Activated T-helper 1 cell treated with anti-CD3 and anti-CD28 coated beads, Interleukin-12 subunit alpha, Interleukin-12 subunit beta, Interleukin-2, Interleukin-4 antibody, amounts not matched to agents 30 ng/mL and 10 ng/mL and 1 ng/mL, durations not matched to agents 14 hours and 24 hours and 36 hours (primary cell): Measurements from ENCODE around the gene PGS1. TPM values are rescaled to one million over a fixed set of nuclear protein-coding genes. Genes with fewer than 3 reads are reported as not detected.

Experiments used
- DNase-seq: peaks from one replicate; pipeline ENCODE4 v3.0.0; 2021; ENCODE audit warnings: low spot score
- H3K27ac Mint-ChIP-seq: one replicate; pipeline ENCODE4 v1.8.0; 2021; ENCODE audit warnings: mild to moderate bottlenecking, mixed read lengths
- H3K27me3 Mint-ChIP-seq: one replicate; pipeline ENCODE4 v1.8.0; 2022; ENCODE audit warnings: mild to moderate bottlenecking, moderate library complexity, mixed read lengths; ENCODE audit not compliant: insufficient read depth
- H3K36me3 Mint-ChIP-seq: one replicate; pipeline ENCODE4 v1.8.0; 2021; ENCODE audit warnings: low read depth, mixed read lengths
- H3K4me1 Mint-ChIP-seq: one replicate; pipeline ENCODE4 v1.8.0; 2021; ENCODE audit warnings: low read depth, mixed read lengths
- H3K4me3 Mint-ChIP-seq: one replicate; pipeline ENCODE4 v1.8.0; 2021; ENCODE audit warnings: mild to moderate bottlenecking, moderate library complexity, mixed read lengths
- H3K9me3 Mint-ChIP-seq: one replicate; pipeline ENCODE4 v1.8.0; 2021; ENCODE audit warnings: mixed read lengths
- intact Hi-C: fragments of 100-400 bp; cut with micrococcal nuclease; formaldehyde crosslinking; loops from one replicate; pipeline ENCODE4 v1.15.1; 2024
- total RNA-seq: library from RNA; stranded (reverse); gene quantifications from 2 replicates; pipeline ENCODE4 v1.2.3, GENCODE V29; 2022

The PGS1 gene
- total RNA-seq, 1 donor from 2014 or later, result 71.9 TPM

DNA sequence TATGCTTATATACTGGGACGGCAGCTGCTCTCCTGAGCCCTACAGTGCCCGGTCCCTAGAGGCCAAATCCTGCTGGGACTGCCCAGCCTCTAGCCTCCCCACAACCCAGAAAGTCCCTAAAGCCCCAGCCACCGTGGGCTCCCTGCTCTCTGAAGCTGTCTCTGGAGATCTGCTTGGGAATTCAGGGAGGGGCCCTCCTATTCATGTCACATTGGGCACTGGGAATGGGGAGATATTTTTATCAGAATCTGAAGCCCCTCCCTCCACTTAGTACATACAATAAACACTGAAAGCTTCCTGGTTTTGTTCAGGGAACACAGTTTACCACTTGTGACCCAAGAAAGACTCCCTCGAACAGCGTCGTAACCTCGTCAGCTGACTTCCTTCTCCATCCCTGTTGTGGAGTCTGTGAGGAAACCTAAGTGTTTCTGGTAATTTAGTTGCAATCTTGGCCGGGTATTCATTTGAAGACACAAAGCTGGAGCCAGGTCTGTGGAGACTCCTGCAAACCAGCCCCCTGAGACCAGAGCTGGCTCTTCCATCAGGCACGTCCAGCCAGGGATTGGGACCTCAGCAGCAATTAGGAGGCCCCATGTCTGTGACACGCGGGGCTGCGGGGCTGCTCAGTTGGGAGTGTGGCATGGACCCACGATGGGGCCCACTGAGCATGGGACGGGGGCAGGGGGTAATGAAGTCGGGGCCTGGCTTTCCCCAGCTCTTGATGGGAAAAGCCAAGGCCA lies 38.5 kb downstream of the PGS1 start:
- H3K27ac Mint-ChIP-seq, result peak overlapping the region; percentile 97
- DNase-seq, result no peak
- H3K4me3 Mint-ChIP-seq, result peak overlapping the region; percentile 84
- intact Hi-C loops, result no loop called here
- no peaks in the 10 kb centered on the region for H3K27me3 Mint-ChIP-seq
- H3K36me3 Mint-ChIP-seq, result peaks cover 39% of the 10 kb centered on the region
- H3K9me3 Mint-ChIP-seq, result no peaks in the 10 kb centered on the region
- peaks cover 94% of the 10 kb centered on the region for H3K4me1 Mint-ChIP-seq

DNA sequence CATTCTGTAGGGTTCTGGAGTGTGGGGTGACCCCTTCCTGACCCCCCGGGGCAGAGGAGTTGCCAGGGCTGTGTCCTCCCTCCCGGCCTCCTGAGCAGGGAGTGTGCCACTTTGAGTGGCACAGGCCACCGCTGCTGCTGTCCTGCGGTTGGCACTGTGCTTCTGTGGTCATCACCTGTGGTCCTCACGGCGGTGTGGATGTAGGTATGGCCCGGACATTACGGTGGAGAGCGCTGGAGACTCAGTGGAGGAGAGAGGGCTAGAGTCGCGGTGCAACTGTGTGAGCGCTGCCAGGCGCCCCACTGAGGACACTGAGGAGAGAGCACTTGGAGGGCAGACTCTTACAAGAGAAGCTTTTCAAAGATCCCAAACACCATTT lies 39.1 kb downstream of the PGS1 start:
- Mint-ChIP-seq H3K27me3 (no peaks in the 10 kb centered on the region), H3K4me3 (peak overlapping the region; percentile 84), H3K9me3 (no peaks in the 10 kb centered on the region), H3K36me3 (peaks cover 41% of the 10 kb centered on the region), H3K4me1 (peaks cover 94% of the 10 kb centered on the region), H3K27ac (peak overlapping the region; percentile 97)
- no peak for DNase-seq
- intact Hi-C loops, result no loop called here

DNA sequence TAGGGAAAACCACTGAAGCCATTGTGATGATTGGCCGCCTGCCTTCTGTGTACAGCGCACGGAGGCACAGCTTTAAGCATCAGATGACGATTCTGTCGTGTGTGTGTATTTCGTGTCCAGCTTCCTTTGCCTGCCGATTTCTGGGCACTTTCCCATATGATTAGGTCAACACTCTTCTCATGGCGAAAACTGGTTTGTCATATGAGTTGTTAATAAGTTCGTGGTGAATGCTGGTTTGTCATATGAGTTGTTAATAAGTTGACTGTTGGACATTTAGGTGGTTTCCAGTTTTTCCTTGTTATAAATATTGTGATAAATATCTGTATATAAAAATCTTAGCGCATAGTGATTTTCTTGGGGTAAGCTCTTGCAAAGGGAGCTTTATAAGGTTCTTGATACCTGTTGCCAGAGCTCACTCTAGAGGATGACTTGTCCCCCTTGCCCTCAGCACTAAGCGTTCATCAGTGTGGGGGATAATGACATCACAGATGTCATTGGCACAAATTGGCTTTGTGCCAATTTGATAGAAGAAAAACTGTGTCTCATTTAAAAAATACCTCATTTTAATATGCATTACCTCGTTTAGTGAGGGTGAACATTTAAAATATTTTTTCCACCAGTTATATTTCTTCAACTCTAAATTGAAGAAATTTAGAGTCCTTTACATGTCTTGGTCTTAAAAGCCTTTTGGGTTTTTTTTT lies 40.0 kb downstream of the PGS1 start:
- Mint-ChIP-seq H3K27ac (peak overlapping the region; percentile 44), H3K4me3 (no peak overlapping the region), H3K9me3 (no peaks in the 10 kb centered on the region), H3K4me1 (peaks cover 84% of the 10 kb centered on the region), H3K36me3 (peaks cover 42% of the 10 kb centered on the region), H3K27me3 (no peaks in the 10 kb centered on the region)
- intact Hi-C loops, result no loop called here
- DNase-seq, result no peak

DNA sequence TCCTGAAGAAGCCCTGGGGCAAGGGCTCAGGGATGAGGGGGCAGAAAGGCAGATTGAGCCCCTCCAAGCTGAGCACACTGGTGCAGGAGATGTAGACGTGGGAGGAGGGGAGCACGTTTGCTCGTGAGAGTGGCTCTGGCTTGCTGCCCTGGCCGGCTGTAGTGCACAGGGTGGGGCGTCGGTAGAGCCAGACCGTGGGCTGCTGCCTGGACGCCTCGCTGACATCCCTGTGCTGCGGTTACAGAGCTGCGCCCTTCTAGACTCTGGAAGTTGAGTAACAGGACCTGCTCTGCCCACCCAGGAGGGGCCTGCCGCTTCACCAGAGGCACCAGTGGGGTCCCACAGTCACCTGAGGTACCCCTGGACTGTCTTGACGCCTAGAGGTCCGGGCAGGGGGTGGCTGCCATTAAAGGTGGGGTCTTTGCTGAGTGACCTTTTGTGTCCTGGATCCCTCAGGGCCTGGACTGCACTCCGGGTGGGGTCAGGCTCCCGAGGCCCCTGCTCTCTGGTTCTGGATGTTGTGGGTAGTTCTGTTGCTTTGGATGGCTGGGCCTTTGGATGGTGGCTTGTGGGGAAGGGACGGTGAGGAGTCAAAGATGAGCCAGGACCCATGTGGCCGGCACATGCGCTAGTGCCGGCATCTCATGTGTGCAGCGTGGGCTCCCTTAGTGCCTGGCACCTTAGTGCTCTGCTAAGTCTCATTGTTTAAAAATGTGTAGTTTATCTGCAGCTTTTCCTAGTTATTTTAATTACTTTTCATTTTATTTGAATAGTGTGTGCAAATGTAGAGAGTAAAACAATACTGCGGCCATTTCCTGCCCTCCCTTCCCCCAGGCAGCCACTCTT lies 41.7 kb downstream of the PGS1 start:
- Mint-ChIP-seq H3K4me1 (peaks cover 67% of the 10 kb centered on the region), H3K9me3 (no peaks in the 10 kb centered on the region), H3K27ac (peak overlapping the region; percentile 64), H3K36me3 (peaks cover 46% of the 10 kb centered on the region), H3K27me3 (no peaks in the 10 kb centered on the region), H3K4me3 (peak overlapping the region; percentile 19)
- intact Hi-C loops, result no loop called here
- DNase-seq, result no peak

DNA sequence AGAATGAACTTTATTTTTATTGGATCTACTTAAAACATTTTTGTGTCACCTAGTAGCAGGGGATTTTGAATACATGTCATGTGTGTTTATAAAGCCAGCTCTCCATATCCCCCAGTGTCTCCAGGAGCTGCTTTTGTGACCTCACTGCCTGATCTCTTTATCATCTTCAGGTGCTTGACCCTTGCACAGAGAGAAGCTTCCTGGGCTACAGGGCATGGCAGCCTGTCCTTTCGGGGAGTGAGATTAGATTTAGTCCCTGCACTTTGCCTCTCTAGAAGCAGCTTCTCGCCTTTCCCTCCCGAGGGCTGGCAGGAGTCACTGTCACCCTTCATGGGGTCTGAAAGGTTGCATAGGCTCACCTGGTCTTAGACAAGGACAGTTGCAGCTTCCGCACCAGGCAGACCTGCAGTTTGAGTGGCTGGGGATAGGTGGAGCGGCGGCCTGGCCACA lies 42.7 kb downstream of the PGS1 start:
- H3K9me3 Mint-ChIP-seq, result no peaks in the 10 kb centered on the region
- no peak for DNase-seq
- H3K4me1 Mint-ChIP-seq, result peaks cover 58% of the 10 kb centered on the region
- H3K4me3 Mint-ChIP-seq, result no peak overlapping the region
- H3K36me3 Mint-ChIP-seq, result peaks cover 46% of the 10 kb centered on the region
- intact Hi-C loops, result no loop called here
- H3K27me3 Mint-ChIP-seq, result no peaks in the 10 kb centered on the region
- H3K27ac Mint-ChIP-seq, result peak overlapping the region; percentile 64

DNA sequence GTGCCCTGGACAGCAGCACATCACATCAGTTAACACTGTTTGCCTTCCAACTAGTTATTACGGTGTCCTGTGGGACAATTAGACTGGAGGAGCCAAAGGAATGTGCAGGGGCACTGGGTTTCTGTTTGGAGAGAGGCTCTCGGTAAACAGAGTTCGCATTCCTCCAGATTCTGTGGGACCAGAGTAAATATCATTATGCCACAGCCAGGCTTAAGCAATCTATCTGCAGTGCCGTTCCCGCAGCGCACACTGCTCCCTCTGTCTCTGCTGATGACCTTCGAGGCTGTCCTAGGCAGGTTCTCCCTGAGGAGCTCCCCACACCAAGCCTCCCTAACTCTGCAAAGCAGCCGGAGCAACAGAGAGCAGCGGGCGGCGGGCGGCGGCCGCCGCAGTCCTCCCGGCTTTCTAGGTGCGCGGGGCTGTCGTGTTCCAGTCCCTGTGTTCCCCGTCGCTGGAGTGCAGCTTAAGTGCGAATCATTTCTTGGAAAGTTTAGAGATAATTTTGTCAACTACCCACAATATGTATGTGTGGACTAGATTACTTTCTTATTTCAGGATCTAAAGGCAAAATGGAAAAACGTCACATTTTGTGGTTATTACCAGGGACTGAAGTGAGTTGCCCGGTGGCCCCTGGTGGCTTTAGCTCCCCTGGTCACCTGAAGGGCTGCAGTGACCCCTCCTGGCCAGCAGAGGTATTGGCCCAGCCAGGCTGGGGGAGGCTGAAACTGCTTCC lies 43.3 kb downstream of the PGS1 start:
- intact Hi-C loops, result loop anchor here (1.0 kb wide), 4 partner anchors 39 to 170 kb away; partner anchors contain the start of gene SOCS3
- H3K4me1 Mint-ChIP-seq, result peaks cover 52% of the 10 kb centered on the region
- H3K36me3 Mint-ChIP-seq, result peaks cover 44% of the 10 kb centered on the region
- H3K4me3 Mint-ChIP-seq, result peak overlapping the region; percentile 12
- no peaks in the 10 kb centered on the region for H3K27me3 Mint-ChIP-seq
- H3K27ac Mint-ChIP-seq, result peak overlapping the region; percentile 64
- no peaks in the 10 kb centered on the region for H3K9me3 Mint-ChIP-seq
- peak; percentile 63 for DNase-seq

DNA sequence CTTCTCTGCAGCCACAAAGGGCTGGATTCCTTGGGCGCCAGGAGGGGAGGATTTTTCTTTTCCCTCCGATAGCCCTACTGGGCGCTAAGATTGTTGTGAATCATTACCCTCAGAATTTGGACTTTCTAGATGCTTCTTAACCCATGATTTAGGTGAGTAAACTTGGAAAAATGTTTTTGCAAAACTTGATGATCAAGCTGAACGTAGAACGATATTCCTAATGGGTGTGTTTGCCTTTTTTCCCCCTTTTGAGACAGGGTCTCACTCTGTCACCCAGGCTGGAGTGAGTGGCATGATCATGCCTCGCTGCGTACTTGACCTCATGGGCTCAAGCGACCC lies 43.8 kb downstream of the PGS1 start:
- H3K4me1 Mint-ChIP-seq, result peaks cover 47% of the 10 kb centered on the region

DNA sequence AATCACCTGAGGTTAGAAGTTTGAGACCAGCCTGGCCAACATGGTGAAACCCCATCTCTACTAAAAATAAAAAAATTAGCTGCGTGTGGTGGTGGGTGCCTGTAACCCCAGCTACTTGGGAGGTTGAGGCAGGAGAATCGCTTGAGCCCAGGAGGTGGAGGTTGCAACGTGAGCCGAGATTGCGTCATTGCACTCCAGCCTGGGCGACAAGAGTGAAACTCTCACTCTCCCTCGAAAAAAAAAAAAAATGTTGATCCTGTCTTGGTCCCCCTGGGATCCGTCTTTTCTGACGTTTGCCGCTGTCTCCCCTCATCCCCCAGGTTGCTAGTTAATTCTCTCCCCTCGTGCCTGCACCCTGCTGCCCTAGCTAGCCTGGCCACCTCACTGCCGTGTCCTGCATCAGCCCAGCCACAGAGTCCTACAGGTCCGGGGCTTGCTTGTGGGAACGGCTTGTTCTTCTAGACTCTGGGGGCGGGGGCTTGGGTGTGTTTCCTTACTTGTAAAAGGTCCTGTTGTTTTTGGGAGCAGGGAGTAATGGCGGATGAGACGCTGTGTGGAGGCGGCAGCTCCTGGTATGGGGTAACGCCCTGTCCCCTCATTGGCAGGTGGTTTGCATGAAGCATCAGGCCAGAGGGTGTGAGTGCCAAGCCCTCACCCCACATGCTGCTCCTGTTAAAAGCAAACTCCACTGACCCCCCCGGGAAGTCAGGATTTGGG lies 44.6 kb downstream of the PGS1 start:
- intact Hi-C loops, result loop anchor here (1.0 kb wide), 4 partner anchors 41 to 172 kb away; partner anchors contain the start of gene SOCS3
- Mint-ChIP-seq H3K27ac (peak overlapping the region; percentile 77), H3K9me3 (no peaks in the 10 kb centered on the region), H3K4me3 (no peak overlapping the region), H3K27me3 (no peaks in the 10 kb centered on the region), H3K36me3 (peaks cover 38% of the 10 kb centered on the region), H3K4me1 (peaks cover 40% of the 10 kb centered on the region)
- no peak for DNase-seq

More for the DNA sequence above, 43.8 kb downstream of the PGS1 start:
- Mint-ChIP-seq H3K4me3 (no peak overlapping the region), H3K27ac (peak overlapping the region; percentile 62), H3K27me3 (no peaks in the 10 kb centered on the region), H3K9me3 (no peaks in the 10 kb centered on the region), H3K36me3 (peaks cover 40% of the 10 kb centered on the region)
- no peak for DNase-seq
- intact Hi-C loops, result loop anchor here (1.0 kb wide), 4 partner anchors 40 to 171 kb away; partner anchors contain the start of gene SOCS3

DNA sequence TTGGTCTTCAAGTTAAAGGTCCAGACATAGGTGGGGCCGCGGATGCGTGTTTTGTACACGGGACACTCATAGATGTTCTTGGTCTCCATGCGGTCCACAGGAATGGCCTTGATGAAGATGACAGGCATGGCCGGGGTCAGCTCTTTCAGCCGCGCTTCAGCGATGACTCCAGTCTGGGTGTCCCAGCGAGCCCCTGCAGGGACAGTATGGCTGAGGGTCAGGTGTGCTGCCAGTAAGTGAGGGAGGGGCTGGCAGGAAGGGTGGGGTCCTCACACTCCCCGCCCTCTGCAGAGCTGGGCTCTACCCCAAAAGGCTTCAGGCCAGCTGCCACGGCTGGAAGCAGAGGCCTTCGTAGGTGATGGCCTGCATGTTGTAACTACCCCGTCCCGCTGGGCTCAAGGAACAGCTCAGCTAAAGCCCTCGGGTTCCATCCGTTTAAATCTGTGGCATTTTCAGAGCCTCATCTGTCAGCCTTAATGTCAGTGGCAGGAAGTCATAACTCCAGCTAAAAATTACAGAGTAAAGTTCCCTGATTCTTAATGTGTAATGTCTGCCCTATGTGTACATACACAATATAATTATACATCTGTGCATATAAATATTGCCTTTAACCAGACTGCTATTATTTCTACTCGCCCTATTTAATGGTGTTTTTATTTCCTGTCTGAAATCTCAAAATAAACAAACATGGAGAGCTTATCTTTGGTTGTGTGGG lies 45.7 kb downstream of the PGS1 start:
- H3K27me3 Mint-ChIP-seq, result no peaks in the 10 kb centered on the region
- intact Hi-C loops, result no loop called here
- peaks cover 40% of the 10 kb centered on the region for H3K36me3 Mint-ChIP-seq
- H3K27ac Mint-ChIP-seq, result peak overlapping the region; percentile 18
- no peaks in the 10 kb centered on the region for H3K9me3 Mint-ChIP-seq
- H3K4me1 Mint-ChIP-seq, result peaks cover 32% of the 10 kb centered on the region
- no peak overlapping the region for H3K4me3 Mint-ChIP-seq
- no peak for DNase-seq

DNA sequence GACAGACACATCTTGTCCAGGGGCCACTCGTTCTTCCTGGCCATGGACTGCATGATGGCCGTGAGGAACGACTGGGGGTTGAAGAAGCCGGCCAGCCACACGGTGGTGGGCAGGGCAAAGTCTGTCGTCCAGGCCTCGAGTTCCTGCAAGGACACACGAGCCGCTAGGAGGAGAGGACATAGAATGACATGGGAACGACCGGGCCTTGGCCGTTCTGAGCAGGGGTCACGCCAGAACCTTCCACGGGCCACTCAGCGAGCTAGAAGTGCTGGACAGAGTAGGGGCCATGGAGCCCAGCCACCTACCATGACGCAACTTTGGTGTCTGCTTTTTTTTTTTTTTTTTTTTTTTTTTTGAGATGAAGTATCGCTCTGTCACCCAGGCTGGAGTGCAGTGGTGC lies 47.0 kb downstream of the PGS1 start:
- Mint-ChIP-seq H3K27me3 (no peaks in the 10 kb centered on the region), H3K4me1 (peaks cover 21% of the 10 kb centered on the region), H3K4me3 (no peak overlapping the region), H3K27ac (no peak overlapping the region), H3K36me3 (peaks cover 37% of the 10 kb centered on the region), H3K9me3 (no peaks in the 10 kb centered on the region)
- no peak for DNase-seq
- intact Hi-C loops, result no loop called here

DNA sequence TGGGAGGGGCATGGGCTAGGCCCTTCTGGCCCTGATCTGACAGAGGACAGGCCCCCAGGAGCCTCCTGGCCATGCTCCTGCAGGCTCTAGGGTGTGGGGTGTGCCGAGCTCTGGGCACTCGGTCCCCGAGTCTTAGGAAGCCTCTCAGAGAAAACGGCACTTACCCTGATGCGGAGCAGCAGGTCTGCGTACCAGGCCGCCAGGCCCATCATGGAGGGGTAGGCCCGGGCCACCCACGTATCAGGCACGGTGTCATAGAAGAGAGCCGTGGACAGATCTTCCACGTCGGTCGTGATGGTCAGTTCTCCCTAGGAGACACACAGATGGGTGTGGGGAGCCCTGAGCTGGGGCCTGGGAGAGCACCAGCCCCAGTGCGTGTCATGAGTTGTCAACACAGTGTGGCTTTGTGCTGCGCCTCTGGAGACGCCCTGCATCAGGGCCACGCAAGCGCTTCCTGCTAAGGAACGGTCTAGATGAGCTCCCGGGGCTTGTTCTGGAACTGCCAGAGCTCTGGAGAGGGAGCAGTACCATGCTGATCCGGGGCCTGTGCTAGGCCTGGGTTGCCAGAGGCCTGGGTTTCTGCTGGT lies 47.9 kb downstream of the PGS1 start:
- Mint-ChIP-seq H3K27ac (no peak overlapping the region), H3K36me3 (peaks cover 30% of the 10 kb centered on the region), H3K9me3 (no peaks in the 10 kb centered on the region), H3K4me1 (peaks cover 11% of the 10 kb centered on the region), H3K27me3 (no peaks in the 10 kb centered on the region), H3K4me3 (no peak overlapping the region)
- DNase-seq, result no peak
- intact Hi-C loops, result no loop called here
